ENCODE data around the gene CARNS1. TPM values are rescaled to one million over a fixed set of nuclear protein-coding genes. Genes with fewer than 3 reads are reported as not detected.
"Not testable (repeated sequence)": the region's sequence is repeated elsewhere in the genome, so short reads cannot be mapped to it uniquely, and the experiment has no call there.

CARNS1 gene
- total RNA-seq, 1 experiment from 2014 or later, result 1.3 TPM

- TF ChIP-seq ATF6 (CRISPR knock-in tag; IDR thresholded peaks at IDR 0.05), result no peak
- no peak for TF ChIP-seq MLX (CRISPR knock-in tag; IDR thresholded peaks at IDR 0.05)
- TF ChIP-seq ZNF396 (CRISPR knock-in tag; IDR thresholded peaks at IDR 0.05; ENCODE audit: borderline replicate concordance), result no peak
Measured at GRCh38 chr11:67423466-67423865, 8.0 kb downstream of the CARNS1 start (continued).

GRCh38 chr11:67423891-67424613, 8.6 kb downstream of the CARNS1 start:
- no peaks in the 10 kb centered on the region for H3K9me3 Mint-ChIP-seq
- ChIA-PET CTCF (interaction anchor here (1.0 to 1.3 kb wide), 2 partner anchors 23 to 41 kb away, joined by 5 read pairs; partner anchors contain the start of gene PPP1CA), POLR2A (interaction anchor here (1.4 kb wide), 1 partner anchor 22 kb away, joined by 6 read pairs; the partner anchor contains the start of gene PPP1CA)
- no peak for DNase-seq (ENCODE audit: low spot score)
- TF ChIP-seq E2F1 (CRISPR knock-in tag; IDR thresholded peaks at IDR 0.05) (no peak), ZNF263 (CRISPR knock-in tag; IDR thresholded peaks at IDR 0.05; ENCODE audit: low read depth) (no peak)
- H3K27ac Mint-ChIP-seq, result no peak overlapping the region
- H3K4me1 Mint-ChIP-seq, result peaks cover 12% of the 10 kb centered on the region
- no peak for ATAC-seq
- H3K4me3 Mint-ChIP-seq, result no peak overlapping the region
- no peaks in the 10 kb centered on the region for H3K36me3 Mint-ChIP-seq
- peaks cover 4% of the 10 kb centered on the region; the same call in 1 of the 2 replicates for H3K27me3 Mint-ChIP-seq (ENCODE audit: low read depth)

- ATAC-seq; H3K4me1 Mint-ChIP-seq; DNase-seq (ENCODE audit: low spot score); H3K9me3 Mint-ChIP-seq; H3K36me3 Mint-ChIP-seq; H3K27me3 Mint-ChIP-seq (ENCODE audit: low read depth): not testable (repeated sequence)
- POLR2A ChIA-PET, result interaction anchor here (0.9 to 2.7 kb wide), 3 partner anchors 26 to 41 kb away, joined by 3 to 10 read pairs (median 3); partner anchors contain the start of genes PPP1CA and TMEM134
- peak overlapping the region; percentile 97 for H3K4me3 Mint-ChIP-seq
- peak overlapping the region; percentile 93 for H3K27ac Mint-ChIP-seq
- CTCF ChIA-PET, result interaction anchor here (1.1 to 4.5 kb wide), 2 partner anchors 26 to 36 kb away, joined by 3 to 23 read pairs; partner anchors contain the start of genes PPP1CA and RAD9A
Measured at GRCh38 chr11:67427364-67427859, 11.9 kb downstream of the CARNS1 start.

- H3K36me3 Mint-ChIP-seq, result peaks cover 9% of the 10 kb centered on the region
- H3K9me3 Mint-ChIP-seq, result no peaks in the 10 kb centered on the region
- DNase-seq (ENCODE audit: low spot score), result peak; percentile 100
- peak within 1 kb of the TSS; percentile 97 for H3K4me3 Mint-ChIP-seq
- POLR2A ChIA-PET, result interaction anchor here (0.9 to 2.7 kb wide), 7 partner anchors 8 to 55 kb away, joined by 3 to 10 read pairs (median 3); partner anchors contain the start of genes AIP, PPP1CA and TMEM134
- H3K4me1 Mint-ChIP-seq, result peaks cover 4% of the 10 kb centered on the region
- no peaks in the 10 kb centered on the region for H3K27me3 Mint-ChIP-seq (ENCODE audit: low read depth)
- H3K27ac Mint-ChIP-seq, result peak within 1 kb of the TSS; percentile 93
- ATAC-seq, result peak; percentile 91
- CTCF ChIA-PET, result interaction anchor here (0.9 to 4.5 kb wide), 4 partner anchors 9 to 77 kb away, joined by 3 to 23 read pairs (median 3); partner anchors contain the start of genes PPP1CA, PTPRCAP and RAD9A
- TF ChIP-seq MLX (CRISPR knock-in tag; IDR thresholded peaks at IDR 0.05) (no peak), TEAD4 (CRISPR knock-in tag; IDR thresholded peaks at IDR 0.05) (no peak), CTCF (IDR thresholded peaks at IDR 0.05) (no peak), ZNF423 (CRISPR knock-in tag; IDR thresholded peaks at IDR 0.05) (no peak), USF2 (CRISPR knock-in tag; IDR thresholded peaks at IDR 0.05) (peak; percentile 60), JAZF1 (CRISPR knock-in tag; IDR thresholded peaks at IDR 0.05) (no peak), EMX1 (CRISPR knock-in tag; IDR thresholded peaks at IDR 0.05) (no peak), MXD4 (CRISPR knock-in tag; IDR thresholded peaks at IDR 0.05; ENCODE audit: borderline replicate concordance) (no peak), USF1 (CRISPR knock-in tag; IDR thresholded peaks at IDR 0.05) (peak; percentile 53), NR2C2 (CRISPR knock-in tag; IDR thresholded peaks at IDR 0.05) (no peak), ESRRA (CRISPR knock-in tag; IDR thresholded peaks at IDR 0.05; ENCODE audit: borderline replicate concordance) (no peak), SP1 (CRISPR knock-in tag; conservative IDR thresholded peaks at IDR 0.05) (peak; percentile 89), SMAD4 (CRISPR knock-in tag; IDR thresholded peaks at IDR 0.05) (no peak), CREB1 (CRISPR knock-in tag; IDR thresholded peaks at IDR 0.05) (peak; percentile 92)
Measured at GRCh38 chr11:67428052-67429001, 12.8 kb downstream of the CARNS1 start, which contains the start of gene RPS6KB2. Gene RPS6KB2, plus strand, starts transcription at chr11:67428494. Its CDS starts 52 bp downstream, at chr11:67428546.

Data from WTC11 (cell line).